Karpas-422 (cell line): ENCODE data around the gene MED4. TPM values are rescaled to one million over a fixed set of nuclear protein-coding genes. Genes with fewer than 3 reads are reported as not detected.

ENCODE experiments used
- DNase-seq: peaks from one replicate; pipeline ENCODE4 v3.0.0-alpha.2; 2015
- H2AFZ ChIP-seq: fragments of 200-600 bp; sonication (generic); 2 replicates; pipeline ENCODE4 v1.6.1; 2014; ENCODE audit warnings: antibody characterized with exemption, low read length, mixed read lengths
- H3K27ac ChIP-seq: fragments of 200-600 bp; sonication (generic); 2 replicates; pipeline ENCODE4 v1.5.1; 2014; ENCODE audit warnings: mild to moderate bottlenecking, low read length, moderate library complexity
- H3K27me3 ChIP-seq: fragments of 200-600 bp; sonication (generic); 2 replicates; pipeline ENCODE4 v1.6.1; 2014; ENCODE audit warnings: low read length, mixed read lengths
- H3K36me3 ChIP-seq: fragments of 200-600 bp; sonication (generic); 2 replicates; pipeline ENCODE4 v1.6.1; 2014; ENCODE audit warnings: low read length, mixed read lengths; ENCODE audit not compliant: insufficient read depth
- H3K4me1 ChIP-seq: fragments of 200-600 bp; sonication (generic); 2 replicates; pipeline ENCODE4 v1.6.1; 2014; ENCODE audit warnings: mild to moderate bottlenecking, low read length, mixed read lengths
- H3K4me2 ChIP-seq: fragments of 200-600 bp; sonication (generic); 2 replicates; pipeline ENCODE4 v1.6.1; 2014; ENCODE audit warnings: low read length, low read depth, mild to moderate bottlenecking; ENCODE audit not compliant: poor library complexity, severe bottlenecking
- H3K4me3 ChIP-seq: fragments of 200-600 bp; sonication (generic); 2 replicates; pipeline ENCODE4 v1.5.1; 2014; ENCODE audit warnings: mild to moderate bottlenecking, antibody characterized with exemption, low read length, mixed read lengths
- H3K79me2 ChIP-seq: fragments of 200-600 bp; sonication (generic); 2 replicates; pipeline ENCODE4 v1.6.1; 2014; ENCODE audit warnings: mild to moderate bottlenecking, low read length, mixed read lengths
- H3K9ac ChIP-seq: fragments of 200-600 bp; sonication (generic); 2 replicates; pipeline ENCODE4 v1.6.0; 2014; ENCODE audit warnings: low read length
- H3K9me2 ChIP-seq: fragments of 200-600 bp; sonication (generic), shearing (Covaris generic); replicated peaks from 2 replicates; pipeline ENCODE4 v1.6.0; 2014; ENCODE audit warnings: mild to moderate bottlenecking, low read length, moderate library complexity; ENCODE audit not compliant: insufficient read depth
- H3K9me3 ChIP-seq: fragments of 300-700, 200-600 bp; sonication (generic); 2 replicates; pipeline ENCODE4 v1.6.1; 2014; ENCODE audit warnings: low read length, mixed read lengths
- H4K20me1 ChIP-seq: fragments of 200-600 bp; sonication (generic); 2 replicates; pipeline ENCODE4 v1.6.1; 2014; ENCODE audit warnings: mild to moderate bottlenecking, antibody characterized with exemption, low read length, low read depth; ENCODE audit not compliant: insufficient read depth
- small RNA-seq: library from RNA; depleted of rRNA; stranded (forward); fragments of <200 nt; gene quantifications from one replicate; pipeline ENCODE3, GENCODE V24; 2014
- total RNA-seq: library from RNA; depleted of rRNA; stranded (reverse); fragments of >200 nt; shearing (Covaris generic); gene quantifications from 2 replicates; pipeline ENCODE4 v1.2.3, GENCODE V29; 2014; ENCODE audit warnings: low replicate concordance; rRNA removed

Gene MED4
- total RNA-seq, 1 experiment from 2014 or later, result 68.3 TPM

GRCh38 chr13:48040896-48041295 lies 54.0 kb downstream of the MED4 start:
- no peak overlapping the region for H3K4me2 ChIP-seq
- DNase-seq, result no peak
- H3K9me2 ChIP-seq, result no peaks in the 10 kb centered on the region
- H3K79me2 ChIP-seq, result peaks cover 80% of the 10 kb centered on the region
- H3K4me1 ChIP-seq, result peaks cover 24% of the 10 kb centered on the region
- no peaks in the 10 kb centered on the region for H3K27me3 ChIP-seq
- no peaks in the 10 kb centered on the region for H3K9me3 ChIP-seq
- H3K4me3 ChIP-seq, result no peak overlapping the region
- H3K36me3 ChIP-seq, result peaks cover 47% of the 10 kb centered on the region
- H3K27ac ChIP-seq, result no peak overlapping the region
- no peak overlapping the region for H3K9ac ChIP-seq
- no peak overlapping the region for H2AFZ ChIP-seq
- H4K20me1 ChIP-seq, result 0 out of 2 replicates have a peak, but pooled peaks cover 4% of the 10 kb centered on the region

GRCh38 chr13:48040049-48040448 lies 54.9 kb downstream of the MED4 start:
- peaks cover 38% of the 10 kb centered on the region for H3K36me3 ChIP-seq
- H3K27ac ChIP-seq, result no peak overlapping the region
- peaks cover 27% of the 10 kb centered on the region for H3K4me1 ChIP-seq
- H3K4me2 ChIP-seq, result no peak overlapping the region
- H3K9ac ChIP-seq, result no peak overlapping the region
- no peaks in the 10 kb centered on the region for H3K9me3 ChIP-seq
- no peaks in the 10 kb centered on the region for H3K9me2 ChIP-seq
- peaks cover 76% of the 10 kb centered on the region for H3K79me2 ChIP-seq
- H3K27me3 ChIP-seq, result no peaks in the 10 kb centered on the region
- DNase-seq, result no peak
- H4K20me1 ChIP-seq, result 0 out of 2 replicates have a peak, but pooled peaks cover 4% of the 10 kb centered on the region
- H2AFZ ChIP-seq, result no peak overlapping the region
- no peak overlapping the region for H3K4me3 ChIP-seq

- Histone ChIP-seq H3K79me2 (peaks cover 66% of the 10 kb centered on the region), H3K9ac (peak overlapping the region; percentile 87), H3K4me1 (peaks cover 27% of the 10 kb centered on the region), H3K9me3 (no peaks in the 10 kb centered on the region), H3K27me3 (no peaks in the 10 kb centered on the region), H4K20me1 (no peaks in the 10 kb centered on the region), H3K27ac (peak overlapping the region; percentile 88), H3K4me2 (peak overlapping the region; percentile 90), H3K4me3 (peak overlapping the region; percentile 92), H3K36me3 (peaks cover 35% of the 10 kb centered on the region), H2AFZ (no peak overlapping the region), H3K9me2 (no peaks in the 10 kb centered on the region)
- DNase-seq, result peak; percentile 58
Measured at GRCh38 chr13:48038761-48039160, 56.1 kb downstream of the MED4 start.

GRCh38 chr13:48037346-48038173 lies 57.3 kb downstream of the MED4 start, which contains the start of gene NUDT15:
TSS of gene NUDT15 (plus strand) at chr13:48037726. CDS start at chr13:48037747, 21 bp downstream.
- Histone ChIP-seq H3K9ac (peak within 1 kb of the TSS; percentile 87), H3K27me3 (no peaks in the 10 kb centered on the region), H3K4me3 (peak within 1 kb of the TSS; percentile 92), H3K9me2 (no peaks in the 10 kb centered on the region), H3K79me2 (peaks cover 54% of the 10 kb centered on the region), H3K9me3 (peaks cover 4% of the 10 kb centered on the region), H4K20me1 (no peaks in the 10 kb centered on the region), H3K4me1 (peaks cover 27% of the 10 kb centered on the region), H3K27ac (peak within 1 kb of the TSS; percentile 88), H3K36me3 (peaks cover 23% of the 10 kb centered on the region), H3K4me2 (peak within 1 kb of the TSS; percentile 90), H2AFZ (peak within 1 kb of the TSS; percentile 72)
- peak; percentile 99 for DNase-seq

GRCh38 chr13:48029859-48030258 lies 65.0 kb downstream of the MED4 start:
- Histone ChIP-seq H3K9me2 (no peaks in the 10 kb centered on the region), H3K9ac (no peak overlapping the region), H4K20me1 (no peaks in the 10 kb centered on the region), H3K79me2 (no peaks in the 10 kb centered on the region), H3K4me1 (no peaks in the 10 kb centered on the region), H2AFZ (no peak overlapping the region), H3K36me3 (peaks cover 4% of the 10 kb centered on the region; the same call in 1 of the 2 replicates), H3K9me3 (peaks cover 10% of the 10 kb centered on the region), H3K4me2 (no peak overlapping the region), H3K27me3 (no peaks in the 10 kb centered on the region), H3K27ac (no peak overlapping the region), H3K4me3 (no peak overlapping the region)
- no peak for DNase-seq

GRCh38 chr13:48028066-48028465 lies 66.8 kb downstream of the MED4 start:
- Histone ChIP-seq H3K27ac (no peak overlapping the region), H3K9me3 (peaks cover 10% of the 10 kb centered on the region), H3K79me2 (no peaks in the 10 kb centered on the region), H2AFZ (no peak overlapping the region), H3K4me2 (no peak overlapping the region), H3K9ac (no peak overlapping the region), H3K27me3 (no peaks in the 10 kb centered on the region), H3K36me3 (no peaks in the 10 kb centered on the region), H3K4me1 (no peaks in the 10 kb centered on the region), H3K4me3 (no peak overlapping the region), H4K20me1 (no peaks in the 10 kb centered on the region), H3K9me2 (no peaks in the 10 kb centered on the region)
- no peak for DNase-seq

Small RNAs within 50 kb of the gene (small RNA-seq; reads per million reads assigned to genes)
- gene POLR2KP2, result not detected

Other genes with a start within 250 kb of the MED4 start
- 43.4 and 44.2 TPM in 2 replicates for gene SUCLA2, start 93.8 kb downstream of the MED4 start, total RNA-seq
- 16.9 and 22.6 TPM in 2 replicates for gene NUDT15, start 57.4 kb downstream of the MED4 start, total RNA-seq
- 56.4 and 120 TPM in 2 replicates for gene ITM2B, start 138.1 kb upstream of the MED4 start, total RNA-seq
- gene RB1, start 208.6 kb upstream of the MED4 start, total RNA-seq, result 38.3 and 104 TPM in 2 replicates